Subcutaneous adipose tissue (tissue), 4 donors: ENCODE measurements around the gene FLNC. TPM values are rescaled to one million over a fixed set of nuclear protein-coding genes. Genes with fewer than 3 reads are reported as not detected.

Experiments
- total RNA-seq, 4 donors: library from RNA; depleted of rRNA; stranded (reverse); fragments of >200 nt; gene quantifications; one replicate each; pipeline ENCODE4 v1.1.0, GENCODE V29; 2016
- TF ChIP-seq, protein P1 (sequence below): fragments of 450-650 bp; IDR thresholded peaks from one replicate; pipeline ENCODE4 v1.5.1; 2016; ENCODE audit warnings: low read depth, mild to moderate bottlenecking, control low read depth, antibody characterized with exemption, moderate library complexity

Gene FLNC
- total RNA-seq, 4 donors from 2014 or later: 3.3 to 10.3 (median 4.8) TPM

DNA sequence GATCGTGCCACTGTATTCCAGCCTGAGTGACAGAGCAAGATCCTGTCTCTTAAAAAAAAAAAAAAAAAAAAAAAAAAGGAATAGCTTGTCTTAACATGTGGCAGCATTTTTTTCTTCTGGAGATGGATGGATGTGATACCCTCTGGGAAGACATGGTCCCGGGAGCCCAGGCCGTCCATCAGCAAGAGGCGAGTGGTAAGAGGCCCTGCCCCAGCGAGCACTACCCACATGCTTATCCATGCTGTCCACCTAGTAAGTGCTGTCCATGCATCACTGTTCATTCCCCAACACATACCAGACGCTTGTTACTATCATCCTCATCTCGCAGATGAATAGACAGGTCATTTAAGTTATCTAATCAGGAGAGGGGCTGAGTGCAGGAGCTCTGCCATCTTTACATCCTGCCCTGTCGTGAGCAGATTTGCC is 45.3 kb downstream of the FLNC start:
- TF ChIP-seq, protein P1, sequence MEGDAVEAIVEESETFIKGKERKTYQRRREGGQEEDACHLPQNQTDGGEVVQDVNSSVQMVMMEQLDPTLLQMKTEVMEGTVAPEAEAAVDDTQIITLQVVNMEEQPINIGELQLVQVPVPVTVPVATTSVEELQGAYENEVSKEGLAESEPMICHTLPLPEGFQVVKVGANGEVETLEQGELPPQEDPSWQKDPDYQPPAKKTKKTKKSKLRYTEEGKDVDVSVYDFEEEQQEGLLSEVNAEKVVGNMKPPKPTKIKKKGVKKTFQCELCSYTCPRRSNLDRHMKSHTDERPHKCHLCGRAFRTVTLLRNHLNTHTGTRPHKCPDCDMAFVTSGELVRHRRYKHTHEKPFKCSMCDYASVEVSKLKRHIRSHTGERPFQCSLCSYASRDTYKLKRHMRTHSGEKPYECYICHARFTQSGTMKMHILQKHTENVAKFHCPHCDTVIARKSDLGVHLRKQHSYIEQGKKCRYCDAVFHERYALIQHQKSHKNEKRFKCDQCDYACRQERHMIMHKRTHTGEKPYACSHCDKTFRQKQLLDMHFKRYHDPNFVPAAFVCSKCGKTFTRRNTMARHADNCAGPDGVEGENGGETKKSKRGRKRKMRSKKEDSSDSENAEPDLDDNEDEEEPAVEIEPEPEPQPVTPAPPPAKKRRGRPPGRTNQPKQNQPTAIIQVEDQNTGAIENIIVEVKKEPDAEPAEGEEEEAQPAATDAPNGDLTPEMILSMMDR: no peak

DNA sequence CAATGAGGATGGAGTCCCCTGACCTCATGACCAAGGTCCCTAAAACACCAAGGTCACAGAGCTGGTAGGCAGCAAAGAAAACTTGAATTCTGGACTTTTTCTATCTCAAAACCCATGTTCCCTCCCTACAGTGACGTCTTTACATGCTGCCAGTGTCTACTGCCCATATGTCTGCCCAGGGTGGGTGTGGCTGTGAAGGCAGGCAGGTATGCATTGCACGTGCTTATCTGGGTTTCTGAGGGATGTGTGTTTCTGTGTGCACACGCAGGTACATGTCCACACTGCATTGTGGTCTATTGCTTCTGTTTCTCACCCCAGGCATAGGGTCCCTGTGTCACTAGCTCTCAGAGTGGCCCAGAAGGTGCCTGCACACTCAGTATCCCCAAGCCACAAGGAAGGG is 45.9 kb downstream of the FLNC start:
- TF ChIP-seq, protein P1: no peak

DNA sequence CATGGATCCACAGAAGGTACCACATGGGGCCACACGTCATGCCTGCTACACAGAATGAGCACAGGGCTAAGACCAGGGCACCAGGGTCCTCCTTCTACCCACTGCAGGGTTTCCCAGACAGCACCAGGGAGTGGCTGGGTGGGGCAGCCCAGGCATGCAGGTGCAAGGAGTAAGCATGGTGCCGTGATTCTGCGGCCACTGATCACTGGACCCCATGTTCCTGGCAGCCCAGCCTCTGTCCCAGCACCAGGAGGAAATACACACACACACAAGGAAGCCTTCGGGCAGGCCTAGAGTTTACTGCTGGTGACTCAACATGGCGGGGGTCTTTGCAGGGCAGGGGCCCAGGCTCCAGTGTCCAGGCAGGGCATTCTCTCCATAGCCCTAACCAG is 46.4 kb downstream of the FLNC start:
- TF ChIP-seq, protein P1: no peak

DNA sequence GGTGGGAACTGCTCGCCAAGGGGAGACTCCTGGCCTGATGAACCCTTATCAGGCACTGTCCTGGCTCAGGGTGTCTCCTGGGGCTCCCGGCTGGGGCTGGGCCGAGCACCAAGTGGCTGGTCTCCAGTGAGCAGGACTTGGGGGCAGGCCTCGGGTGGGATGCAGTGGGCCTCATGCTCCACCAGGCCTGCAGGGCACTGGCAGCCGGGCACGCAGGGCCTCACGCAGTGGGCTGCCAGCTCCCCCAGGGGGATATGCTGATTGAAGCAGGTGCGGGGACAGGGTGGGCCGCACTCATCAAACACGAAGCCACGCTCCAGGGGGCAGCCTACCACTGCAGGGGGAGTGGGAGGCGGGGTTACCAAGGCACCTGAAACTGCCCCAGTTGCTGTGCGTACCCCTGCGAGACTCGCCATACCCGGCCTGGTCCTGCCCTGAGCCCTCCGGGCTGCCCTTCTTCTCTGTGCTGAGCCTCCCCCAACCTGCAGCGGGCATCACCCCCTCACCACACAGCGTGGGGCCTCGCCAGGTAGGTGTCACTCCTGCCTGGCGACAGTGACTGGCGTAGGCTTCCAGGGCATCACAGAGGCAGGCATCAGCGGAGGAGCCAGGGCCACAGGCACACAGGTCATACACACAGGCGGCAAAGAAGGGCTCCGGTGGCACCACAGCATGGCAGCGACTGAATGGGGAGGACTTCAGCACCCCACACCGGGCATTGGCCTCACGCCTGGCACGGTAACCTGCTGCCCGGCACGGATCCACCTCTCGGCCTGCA is 47.0 kb downstream of the FLNC start:
- TF ChIP-seq, protein P1: no peak

DNA sequence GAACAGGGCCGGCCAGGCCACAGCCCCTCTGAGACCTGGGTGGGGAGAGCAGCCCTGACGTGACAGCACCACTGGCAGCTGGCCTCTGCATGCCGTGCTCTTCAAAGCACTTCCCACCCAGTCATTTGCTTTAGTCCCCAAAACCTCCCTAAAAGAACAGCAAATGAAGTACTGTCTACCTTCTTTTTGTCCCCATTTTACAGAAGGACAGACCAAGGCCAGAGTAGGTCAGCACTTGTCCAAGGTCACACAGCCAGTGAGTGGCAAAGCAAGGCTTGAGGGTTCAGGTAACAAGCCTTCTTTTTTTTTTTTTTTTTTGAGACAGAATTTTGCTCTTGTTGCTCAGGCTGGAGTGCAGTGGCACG is 47.5 kb downstream of the FLNC start:
- TF ChIP-seq, protein P1: no peak

DNA sequence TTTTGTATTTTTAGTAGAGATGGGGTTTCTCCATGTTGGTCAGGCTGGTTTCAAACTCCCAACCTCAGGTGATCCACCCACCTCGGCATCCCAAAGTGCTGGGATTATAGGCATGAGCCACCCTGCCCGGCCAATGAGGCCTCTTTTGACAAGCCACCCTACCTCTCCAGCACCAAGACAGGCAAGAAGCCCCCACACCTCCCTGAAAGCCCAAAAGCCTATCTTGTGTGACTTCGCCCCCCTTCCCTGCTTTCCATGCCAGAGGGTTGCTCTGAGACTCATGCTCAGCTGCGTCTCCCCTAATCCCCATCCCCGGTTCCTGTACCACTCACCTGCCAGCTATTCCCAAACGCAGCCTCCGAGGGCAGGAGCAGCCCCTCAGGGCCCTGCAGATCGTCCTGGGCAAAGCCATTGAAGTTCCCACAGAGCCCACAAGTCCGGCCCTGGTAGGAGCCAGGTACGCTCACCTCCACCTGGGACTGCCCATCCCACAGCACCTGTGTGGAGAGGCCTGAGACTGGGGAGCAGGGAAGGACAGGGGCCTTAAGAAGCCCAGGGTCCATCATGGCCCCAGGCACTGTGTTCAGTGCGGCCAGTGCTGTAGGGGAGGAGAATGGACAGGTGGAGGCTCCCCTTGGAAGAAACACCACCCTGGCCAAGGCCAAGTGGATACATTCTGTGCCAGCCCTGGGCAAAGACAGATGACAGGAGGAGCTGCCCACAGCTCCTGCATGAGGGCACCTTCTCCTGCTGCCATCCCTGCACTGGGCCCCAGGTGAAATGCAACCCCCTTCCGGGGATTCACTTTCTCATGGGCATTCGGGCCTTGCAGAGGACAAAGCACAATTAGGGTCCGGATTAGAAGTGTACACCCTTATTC is 48.3 kb downstream of the FLNC start:
- TF ChIP-seq, protein P1: no peak

DNA sequence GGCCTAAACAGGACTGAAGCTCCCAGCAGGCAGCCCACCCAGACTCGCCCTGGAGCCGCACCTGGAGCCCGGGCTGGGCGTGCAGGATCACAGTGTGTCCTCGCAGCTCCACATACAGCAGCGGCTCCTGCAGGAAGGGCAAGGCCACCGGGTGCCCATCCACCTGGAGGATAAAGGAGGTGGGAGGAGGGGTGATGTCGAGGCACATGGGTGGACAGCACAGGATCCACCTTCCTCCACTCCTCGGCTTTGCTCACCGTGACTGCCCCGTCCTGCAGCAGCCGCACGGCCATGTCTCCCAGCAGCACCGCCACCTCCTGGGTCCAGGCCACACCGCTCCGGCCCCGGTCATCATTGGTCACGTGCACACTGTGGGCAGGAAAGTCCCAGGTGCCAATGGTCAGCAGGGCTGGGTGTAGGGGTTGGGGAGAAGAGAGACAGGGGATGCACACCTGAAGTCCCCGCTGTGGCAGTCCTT is 49.3 kb downstream of the FLNC start:
- TF ChIP-seq, protein P1: no peak
